Right ventricle myocardium inferior (tissue), 1 donor: Measurements from ENCODE around the gene CREB3L2. TPM values are rescaled to one million over a fixed set of nuclear protein-coding genes. Genes with fewer than 3 reads are reported as not detected.
A peak's percentile ranks its signal among the peaks of the same experiment; 100 is the strongest.

Source experiments
- ATAC-seq: fragments of 200-7000 bp; cut with Tn5 transposase; one replicate; pipeline ENCODE4 v1.9.1; 2020; ENCODE audit warnings: mild to moderate bottlenecking, moderate library complexity
- DNase-seq: peaks from one replicate; pipeline ENCODE4 v3.0.0; 2021; ENCODE audit errors: missing footprints
- intact Hi-C: fragments of 100-400 bp; cut with DNase I; formaldehyde crosslinking; loops from one replicate; pipeline ENCODE4 v1.11.0; 2022
- total RNA-seq: library from RNA; stranded (reverse); fragmentation: NEBNext Ultra II Directional; extraction: Animal tissue kit (Norgen Biotek cat#: 25700); gene quantifications from one replicate; pipeline ENCODE4 v1.2.1, GENCODE V29; 2021
- donor health status: DM: no; HTN: yes; CAD: no; lungs with severe emphysema.

The CREB3L2 gene
- total RNA-seq, 1 donor from 2014 or later = 19.3 TPM

GRCh38 chr7:137962491-137962874 is 39.4 kb downstream of the CREB3L2 start:
- intact Hi-C loops = no loop called here
- DNase-seq (no peak), ATAC-seq (no peak)

- DNase-seq (no peak), ATAC-seq (no peak)
- intact Hi-C loops = no loop called here
Measured at GRCh38 chr7:137961200-137962177, 40.4 kb downstream of the CREB3L2 start.

GRCh38 chr7:137960020-137960419 is 41.9 kb downstream of the CREB3L2 start:
- intact Hi-C loops = no loop called here
- ATAC-seq (no peak), DNase-seq (no peak)

- DNase-seq = no peak
- intact Hi-C loops = loop anchor here (5.0 kb wide), 1 partner anchor 44 kb away; the partner anchor contains the start of gene CREB3L2
- ATAC-seq = no peak
Measured at GRCh38 chr7:137958470-137959431, 43.1 kb downstream of the CREB3L2 start.

- intact Hi-C loops = loop anchor here (5.0 kb wide), 1 partner anchor 44 kb away; the partner anchor contains the start of gene CREB3L2
- ATAC-seq (peak; percentile 83), DNase-seq (no peak)
Measured at GRCh38 chr7:137957887-137958286, 44.0 kb downstream of the CREB3L2 start.

- no peak for DNase-seq
- intact Hi-C loops = loop anchor here (5.0 kb wide), 1 partner anchor 46 kb away; the partner anchor contains the start of gene CREB3L2
- ATAC-seq = no peak
Measured at GRCh38 chr7:137956591-137956990, 45.3 kb downstream of the CREB3L2 start.

GRCh38 chr7:137956183-137956582 is 45.7 kb downstream of the CREB3L2 start:
- ATAC-seq (no peak), DNase-seq (no peak)
- intact Hi-C loops = loop anchor here (5.0 kb wide), 1 partner anchor 46 kb away; the partner anchor contains the start of gene CREB3L2

- intact Hi-C loops = loop anchor here (5.0 kb wide), 1 partner anchor 48 kb away; the partner anchor contains the start of gene CREB3L2
- DNase-seq (no peak), ATAC-seq (no peak)
Measured at GRCh38 chr7:137954614-137955013, 47.3 kb downstream of the CREB3L2 start.

- ATAC-seq (no peak), DNase-seq (no peak)
- intact Hi-C loops = no loop called here
Measured at GRCh38 chr7:137953665-137954470, 48.0 kb downstream of the CREB3L2 start.

- no peak for DNase-seq
- intact Hi-C loops = no loop called here
- no peak for ATAC-seq
Measured at GRCh38 chr7:137953043-137953664, 48.7 kb downstream of the CREB3L2 start.

- no peak for DNase-seq
- intact Hi-C loops = no loop called here
- ATAC-seq = no peak
Measured at GRCh38 chr7:137952426-137952805, 49.5 kb downstream of the CREB3L2 start.

GRCh38 chr7:137951700-137952425 is 50.0 kb downstream of the CREB3L2 start:
- intact Hi-C loops = no loop called here
- ATAC-seq (no peak), DNase-seq (no peak)

GRCh38 chr7:137950967-137951366 is 50.9 kb downstream of the CREB3L2 start:
- ATAC-seq = no peak
- intact Hi-C loops = no loop called here
- DNase-seq = no peak

GRCh38 chr7:137950263-137950621 is 51.6 kb downstream of the CREB3L2 start:
- no peak for DNase-seq
- intact Hi-C loops = no loop called here
- ATAC-seq = no peak

GRCh38 chr7:137949416-137950262 is 52.2 kb downstream of the CREB3L2 start:
- ATAC-seq (no peak), DNase-seq (no peak)
- intact Hi-C loops = no loop called here

GRCh38 chr7:137948845-137949330 is 53.0 kb downstream of the CREB3L2 start:
- DNase-seq = no peak
- no peak for ATAC-seq
- intact Hi-C loops = no loop called here
